Measurements from ENCODE around the gene KCNT1.

KCNT1 gene

GRCh38 chr9:135673941-135674340, 28.0 kb upstream of the KCNT1 start:
- no peak for DNase-seq

- DNase-seq, result no peak
These were observed 27.0 kb upstream of the KCNT1 start for GRCh38 chr9:135674977-135675376.

GRCh38 chr9:135676891-135677290, 25.1 kb upstream of the KCNT1 start:
- no peak for DNase-seq

- no peak for DNase-seq
These were observed 24.3 kb upstream of the KCNT1 start for GRCh38 chr9:135677641-135678168.

- DNase-seq, result no peak
These were observed 23.6 kb upstream of the KCNT1 start for GRCh38 chr9:135678236-135679017.

GRCh38 chr9:135680056-135680455, 21.9 kb upstream of the KCNT1 start:
- no peak for DNase-seq

GRCh38 chr9:135681161-135681560, 20.8 kb upstream of the KCNT1 start:
- DNase-seq, result no peak

GRCh38 chr9:135683401-135684034, 18.5 kb upstream of the KCNT1 start:
- DNase-seq, result no peak

- DNase-seq, result no peak
These were observed 17.3 kb upstream of the KCNT1 start for GRCh38 chr9:135684691-135685090.

GRCh38 chr9:135687216-135687615, 14.8 kb upstream of the KCNT1 start:
- DNase-seq, result no peak

GRCh38 chr9:135689011-135689410, 13.0 kb upstream of the KCNT1 start:
- no peak for DNase-seq

GRCh38 chr9:135690836-135691570, 11.0 kb upstream of the KCNT1 start:
- no peak for DNase-seq

GRCh38 chr9:135692410-135692809, 9.6 kb upstream of the KCNT1 start:
- DNase-seq, result no peak

- no peak for DNase-seq
These were observed 8.7 kb upstream of the KCNT1 start for GRCh38 chr9:135693265-135693664.

- DNase-seq, result no peak
These were observed 8.2 kb upstream of the KCNT1 start for GRCh38 chr9:135693771-135694170.

GRCh38 chr9:135694414-135694813, 7.6 kb upstream of the KCNT1 start:
- no peak for DNase-seq

GRCh38 chr9:135695036-135695435, 6.9 kb upstream of the KCNT1 start:
- DNase-seq, result no peak

- no peak for DNase-seq
These were observed 6.3 kb upstream of the KCNT1 start for GRCh38 chr9:135695642-135696041.

- DNase-seq, result no peak
These were observed 5.5 kb upstream of the KCNT1 start for GRCh38 chr9:135696446-135696845.

- DNase-seq, result no peak
These were observed 4.8 kb upstream of the KCNT1 start for GRCh38 chr9:135697226-135697625.

- no peak for DNase-seq
These were observed 3.7 kb upstream of the KCNT1 start for GRCh38 chr9:135698236-135698635.

- no peak for DNase-seq
These were observed 3.2 kb upstream of the KCNT1 start for GRCh38 chr9:135698767-135699166.

- DNase-seq, result no peak
These were observed 2.5 kb upstream of the KCNT1 start, which contains the start of gene SOHLH1 for GRCh38 chr9:135699440-135699839. SOHLH1 (minus strand) TSS chr9:135699481; CDS start chr9:135699467, 14 bp downstream.

- DNase-seq, result no peak
These were observed 1.5 kb upstream of the KCNT1 start for GRCh38 chr9:135700525-135700924.

All from CD4-positive, alpha-beta T cell treated with Interferon gamma for 1 hour (primary cell).